ENCODE results near the gene MEGF11.

MEGF11 gene

GRCh38 chr15:66084704-66085103 lies 168.8 kb downstream of the MEGF11 start:
- no peak for DNase-seq

DNA sequence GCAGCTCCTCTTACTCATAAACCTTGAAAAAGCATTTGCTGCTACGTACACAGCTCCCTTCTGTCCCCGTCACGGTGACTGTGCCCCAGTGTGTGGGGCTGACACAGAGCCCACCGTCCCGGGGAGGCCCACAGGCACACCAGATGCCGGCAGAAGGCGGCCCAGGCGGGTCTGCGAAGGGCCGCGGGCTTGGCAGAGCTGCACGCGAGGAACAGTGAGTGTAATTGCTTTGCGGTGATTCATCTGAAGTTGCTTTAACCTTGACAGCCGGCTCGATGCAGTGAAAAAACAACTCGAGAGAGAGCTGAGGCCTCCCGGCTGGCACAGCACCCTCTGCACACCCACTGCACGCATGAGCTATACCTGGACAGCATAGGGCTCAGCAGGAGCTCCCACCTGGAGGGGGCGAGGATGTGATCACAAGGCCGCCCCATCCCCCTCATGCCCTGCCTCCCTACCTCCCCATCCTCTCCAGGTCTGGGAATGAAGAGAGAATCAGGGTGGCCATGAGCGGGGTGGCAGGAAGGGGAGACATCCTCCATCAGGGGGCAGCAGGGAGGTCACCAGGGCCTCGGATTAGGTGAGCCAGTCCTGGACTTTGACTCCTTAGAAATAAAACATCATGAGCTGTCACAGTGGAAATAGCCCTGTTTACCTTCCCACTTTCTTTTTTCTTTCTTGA lies 172.7 kb downstream of the MEGF11 start:
- DNase-seq, result no peak

- no peak for DNase-seq
Observed at GRCh38 chr15:66078929-66079275, 174.6 kb downstream of the MEGF11 start.

GRCh38 chr15:66078196-66078928 lies 175.2 kb downstream of the MEGF11 start:
- DNase-seq, result no peak

DNA sequence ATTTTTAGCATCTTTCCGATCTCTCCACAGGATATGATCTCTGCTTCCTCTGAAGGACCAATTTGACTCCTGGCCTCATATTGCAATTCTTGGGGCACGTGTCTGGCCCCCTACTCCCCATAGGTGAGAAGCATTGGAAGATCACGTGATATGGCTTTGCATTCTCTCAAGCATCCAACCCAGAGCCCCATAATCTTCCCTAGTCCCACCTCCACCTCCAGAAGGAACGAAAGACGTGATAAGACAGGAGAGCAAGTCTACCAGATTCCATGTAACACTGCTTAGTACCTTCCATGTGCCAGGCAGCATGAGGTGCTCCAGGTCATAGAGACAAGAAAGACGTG lies 176.3 kb downstream of the MEGF11 start:
- DNase-seq, result no peak

GRCh38 chr15:66076591-66077319 lies 176.8 kb downstream of the MEGF11 start:
- DNase-seq, result no peak

DNA sequence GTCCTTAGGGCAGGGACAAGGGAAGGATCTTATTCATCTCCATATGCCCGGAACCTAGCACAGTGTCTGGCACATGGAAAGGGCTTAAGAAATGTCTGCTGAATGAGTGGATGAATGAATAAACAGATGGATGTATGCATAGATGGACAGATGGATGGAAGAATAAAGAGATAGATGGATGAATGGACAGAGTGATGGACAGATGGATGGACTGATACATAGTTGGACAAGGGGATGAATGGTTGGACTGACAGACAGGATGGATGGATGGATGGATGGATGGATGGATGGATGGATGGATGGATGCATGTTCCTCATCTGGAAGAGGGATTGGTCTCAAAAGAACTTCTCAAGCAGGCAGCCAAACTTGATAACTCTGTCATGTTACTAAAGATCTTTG lies 177.6 kb downstream of the MEGF11 start:
- no peak for DNase-seq

GRCh38 chr15:66072616-66073361 lies 180.8 kb downstream of the MEGF11 start:
- DNase-seq, result no peak

DNA sequence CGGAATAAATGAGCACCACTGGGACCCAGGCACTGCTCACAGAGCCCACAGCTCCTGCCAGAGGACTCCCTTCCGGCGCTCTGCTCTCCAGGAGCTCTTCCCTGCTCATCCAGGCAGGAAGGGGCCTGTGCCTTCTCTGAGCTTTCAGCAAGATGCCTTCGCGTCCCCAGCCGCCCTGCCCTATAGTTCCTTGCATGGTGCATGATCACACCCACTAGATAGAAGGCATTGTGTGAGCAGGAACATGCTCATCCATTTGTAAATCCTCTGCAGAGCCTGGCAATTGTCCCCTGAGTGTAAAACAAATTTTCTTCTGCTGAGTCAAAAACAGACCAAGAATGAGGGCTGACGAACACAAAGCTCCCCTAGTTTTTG lies 181.6 kb downstream of the MEGF11 start:
- no peak for DNase-seq

- no peak for DNase-seq
Observed at GRCh38 chr15:66071160-66071920, 182.2 kb downstream of the MEGF11 start.

- DNase-seq, result no peak
Observed at GRCh38 chr15:66070220-66070934, 183.2 kb downstream of the MEGF11 start.

- no peak for DNase-seq
Observed at GRCh38 chr15:66069751-66070150, 183.8 kb downstream of the MEGF11 start.

DNA sequence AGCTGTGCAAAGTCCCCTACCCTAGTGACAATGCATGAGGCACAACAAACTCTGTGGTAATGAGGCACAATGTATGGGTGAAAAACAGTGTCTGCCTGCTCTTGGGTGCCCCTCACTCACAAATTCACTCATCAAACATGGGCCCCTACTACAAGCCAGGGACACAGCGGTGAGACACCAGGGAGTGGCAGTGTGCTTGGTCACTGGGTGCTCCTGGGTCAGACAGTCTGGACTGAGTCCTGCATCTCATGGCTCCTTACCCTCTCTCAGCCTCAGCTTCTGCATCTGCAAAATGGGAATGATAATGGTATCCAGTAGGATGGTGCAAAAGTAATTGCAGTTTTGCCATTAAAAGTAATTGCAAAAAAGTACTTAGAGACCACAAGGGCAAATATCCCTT lies 184.7 kb downstream of the MEGF11 start:
- no peak for DNase-seq

DNA sequence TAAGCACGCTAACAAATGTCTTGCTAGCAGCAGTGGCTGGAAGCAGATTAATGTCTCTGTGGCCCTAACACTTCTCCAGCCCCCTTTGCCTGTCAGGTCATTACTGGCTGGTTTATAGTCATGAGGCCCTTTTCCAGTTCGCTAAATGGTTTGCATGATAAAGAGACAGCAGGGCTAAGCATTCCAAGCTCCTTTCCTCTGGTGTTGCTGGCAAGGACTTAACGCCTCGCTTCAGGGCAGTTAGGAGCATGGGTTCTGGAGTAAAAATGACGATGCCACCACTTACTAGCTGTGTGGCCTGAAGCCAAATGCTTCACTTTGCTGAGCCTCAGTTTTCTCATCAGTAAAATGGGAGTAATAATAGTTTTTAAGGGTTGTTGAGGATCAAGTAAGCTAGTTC lies 185.9 kb downstream of the MEGF11 start:
- no peak for DNase-seq

GRCh38 chr15:66066481-66066880 lies 187.1 kb downstream of the MEGF11 start:
- no peak for DNase-seq

DNA sequence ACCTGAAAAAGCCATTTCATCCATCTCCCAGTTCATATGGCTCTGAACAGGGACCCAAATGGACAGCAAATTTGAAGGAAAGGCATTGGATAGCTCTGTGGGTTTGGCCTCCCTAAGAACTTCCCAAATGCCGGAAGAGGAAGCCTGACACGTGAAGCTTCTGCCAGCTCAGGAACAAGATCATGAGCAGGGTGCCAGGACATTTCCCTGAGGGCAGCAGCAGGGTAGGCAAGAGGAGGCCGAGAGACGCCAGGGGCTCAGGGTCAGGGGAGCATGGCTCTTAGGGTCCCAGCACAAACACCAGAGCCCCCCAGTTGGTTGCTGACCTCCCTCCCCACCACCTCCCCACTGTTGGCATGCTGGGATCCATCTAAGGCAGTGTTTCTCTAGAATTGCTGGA lies 187.5 kb downstream of the MEGF11 start:
- no peak for DNase-seq

GRCh38 chr15:66065325-66065724 lies 188.2 kb downstream of the MEGF11 start:
- no peak for DNase-seq

GRCh38 chr15:66063147-66063546 lies 190.4 kb downstream of the MEGF11 start:
- no peak for DNase-seq

DNA sequence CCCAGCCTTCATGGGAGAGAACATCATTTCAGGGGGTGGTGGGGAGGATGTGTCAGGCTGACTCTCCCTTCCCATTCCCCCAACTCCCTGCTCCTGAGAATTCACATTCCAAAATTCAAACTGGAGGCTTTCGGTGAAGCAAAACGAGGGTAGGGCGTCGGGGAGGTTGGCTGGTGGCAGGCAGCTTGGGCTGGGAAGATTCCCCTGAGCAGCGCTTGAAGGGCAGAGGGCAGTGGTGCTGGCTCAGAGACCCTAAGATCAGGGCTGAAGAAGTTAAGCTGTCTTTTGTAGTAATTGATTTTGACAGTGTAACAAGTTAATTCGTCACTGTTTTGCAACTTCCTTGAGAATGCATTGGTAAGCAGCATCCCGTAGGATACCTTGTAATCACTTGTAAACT lies 196.5 kb downstream of the MEGF11 start:
- no peak for DNase-seq

DNA sequence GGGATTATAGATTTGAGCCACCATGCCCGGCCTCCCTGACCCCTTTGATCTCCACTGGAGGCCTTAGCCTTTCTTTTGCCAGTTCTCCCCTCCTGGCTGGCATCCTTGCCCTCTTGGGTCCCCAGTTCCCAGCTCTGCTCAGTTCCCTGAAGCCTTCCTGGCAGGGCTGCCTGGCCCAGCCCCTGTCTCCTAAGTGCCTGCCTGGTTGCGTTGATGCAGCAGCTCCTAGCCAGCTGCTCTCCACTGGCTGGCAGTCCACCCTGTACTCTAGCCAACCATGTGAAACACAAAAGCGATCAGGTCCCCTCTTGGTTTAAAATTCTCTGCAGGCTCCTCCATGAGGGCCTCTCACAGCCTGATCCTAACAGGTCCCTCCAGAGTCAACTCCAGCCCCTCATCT lies 199.6 kb downstream of the MEGF11 start:
- no peak for DNase-seq

DNA sequence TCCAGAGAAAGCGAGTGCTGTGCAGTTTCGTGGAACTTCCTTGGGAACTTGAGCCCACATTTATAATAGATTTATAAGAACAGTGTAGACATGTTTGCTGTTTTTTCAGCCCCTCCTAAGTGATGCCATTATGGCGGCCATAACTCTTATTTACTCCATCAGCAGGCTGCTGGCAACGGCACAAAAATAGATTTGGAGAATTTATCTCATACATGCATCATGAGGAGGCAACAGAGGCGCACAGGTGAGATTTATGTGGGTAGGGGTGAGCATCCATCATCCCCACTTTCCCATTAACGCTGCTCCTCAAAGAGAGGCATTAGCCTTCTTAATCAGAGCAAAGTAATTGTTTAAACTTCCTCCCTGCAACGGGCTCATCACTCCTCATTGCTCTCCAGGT lies 201.7 kb downstream of the MEGF11 start:
- no peak for DNase-seq

- DNase-seq, result no peak
Observed at GRCh38 chr15:66050264-66050663, 203.3 kb downstream of the MEGF11 start.

All from suppressor macrophage (primary cell).